Liver (tissue), 9 donors: ENCODE results near the gene ERAL1. TPM values are rescaled to one million over a fixed set of nuclear protein-coding genes. Genes with fewer than 3 reads are reported as not detected.

Source experiments
- DNase-seq: peaks from one replicate; pipeline ENCODE4 v3.0.0-alpha.2; 2017; ENCODE audit warnings: low spot score
- H3K27ac ChIP-seq, 2 donors: one replicate each; pipeline ENCODE4 v1.7.0; 2013; ENCODE audit warnings: inconsistent platforms in 2 of 2, low read length in 2 of 2, control low read depth in 1 of 2, low read depth in 1 of 2, mild to moderate bottlenecking in 1 of 2
- H3K27me3 ChIP-seq, 4 donors: one replicate each; pipeline versions ENCODE4 v1.6.1 to v1.7.0; 2013; ENCODE audit warnings: low read length in 3 of 4, inconsistent platforms in 1 of 4, mild to moderate bottlenecking in 1 of 4, moderate library complexity in 1 of 4; ENCODE audit not compliant: control insufficient read depth in 4 of 4, insufficient read depth in 4 of 4
- H3K36me3 ChIP-seq, 4 donors: one replicate each; pipeline versions ENCODE4 v1.6.1 to v1.7.0; 2013; ENCODE audit warnings: low read length in 3 of 4, mild to moderate bottlenecking in 3 of 4, low read depth in 1 of 4, moderate library complexity in 1 of 4; ENCODE audit not compliant: control insufficient read depth in 4 of 4, insufficient read depth in 3 of 4
- H3K4me1 ChIP-seq, 4 donors: one replicate each; pipeline versions ENCODE4 v1.6.1 to v1.7.0; 2013; ENCODE audit warnings: low read length in 3 of 4, mild to moderate bottlenecking in 3 of 4, moderate library complexity in 1 of 4; ENCODE audit not compliant: control insufficient read depth in 4 of 4, insufficient read depth in 4 of 4
- H3K4me3 ChIP-seq, 3 donors: one replicate each; pipeline versions ENCODE4 v1.6.1 to v1.7.0; 2013; ENCODE audit warnings: low read length in 3 of 3, control low read depth in 1 of 3, low read depth in 1 of 3, mild to moderate bottlenecking in 1 of 3
- H3K9ac ChIP-seq, 2 donors: one replicate each; pipeline ENCODE4 v1.7.0; 2013; ENCODE audit warnings: low read length in 2 of 2, mild to moderate bottlenecking in 2 of 2, moderate library complexity in 2 of 2, control low read depth in 1 of 2, low read depth in 1 of 2
- H3K9me3 ChIP-seq, 4 donors: one replicate each; pipeline versions ENCODE4 v1.6.1 to v1.7.0; 2013; ENCODE audit warnings: low read length in 3 of 4; ENCODE audit not compliant: control insufficient read depth in 4 of 4
- FOXA1 ChIP-seq: IDR thresholded peaks from 2 replicates; pipeline ENCODE4 v1.6.1; 2016; ENCODE audit warnings: antibody characterized with exemption
- FOXA2 ChIP-seq: IDR thresholded peaks from 2 replicates; pipeline ENCODE4 v1.6.1; 2016; ENCODE audit warnings: antibody characterized with exemption
- GABPA ChIP-seq, 2 donors: IDR thresholded peaks in 1 of 2; conservative IDR thresholded peaks in 1 of 2; 2 replicates each; pipeline ENCODE4 v1.6.1; 2016; ENCODE audit warnings: antibody characterized with exemption in 2 of 2, mild to moderate bottlenecking in 1 of 2, moderate library complexity in 1 of 2
- HNF4A ChIP-seq, 2 donors: conservative IDR thresholded peaks; 2 replicates each; pipeline ENCODE4 v1.6.1; 2016; ENCODE audit warnings: antibody characterized with exemption in 2 of 2, mild to moderate bottlenecking in 2 of 2
- HNF4G ChIP-seq: IDR thresholded peaks from 2 replicates; pipeline ENCODE4 v1.6.1; 2016; ENCODE audit warnings: antibody characterized with exemption
- NR2F2 ChIP-seq: IDR thresholded peaks from 2 replicates; pipeline ENCODE4 v1.6.1; 2016; ENCODE audit warnings: antibody characterized with exemption
- RAD21 ChIP-seq, 2 donors: IDR thresholded peaks; 2 replicates each; pipeline ENCODE4 v1.6.1; 2016; ENCODE audit warnings: antibody characterized with exemption in 2 of 2, mild to moderate bottlenecking in 2 of 2
- RXRA ChIP-seq, 2 donors: IDR thresholded peaks; 2 replicates each; pipeline ENCODE4 v1.6.1; 2017 to 2018; ENCODE audit warnings: antibody characterized with exemption in 2 of 2, mild to moderate bottlenecking in 1 of 2
- SP1 ChIP-seq: IDR thresholded peaks from 2 replicates; pipeline ENCODE4 v1.6.1; 2018; ENCODE audit warnings: antibody characterized with exemption, mild to moderate bottlenecking
- TAF1 ChIP-seq: conservative IDR thresholded peaks from 2 replicates; pipeline ENCODE4 v1.6.1; 2016; ENCODE audit warnings: antibody characterized with exemption, mild to moderate bottlenecking
- YY1 ChIP-seq: IDR thresholded peaks from 2 replicates; pipeline ENCODE4 v1.6.1; 2016; ENCODE audit warnings: antibody characterized with exemption, mild to moderate bottlenecking
- WGBS: extraction: QIAGEN DNeasy Blood & Tissue Kit; methylation state at CpG from one replicate; pipeline ENCODE4 v1.1.7; 2013; 5-methylcytosine and 5-hydroxymethylcytosine counted together
- polyA plus RNA-seq, 2 donors: library from polyadenylated mRNA; stranded (reverse) in 1 of 2; unstranded in 1 of 2; fragments of 200-250 nt in 1 of 2; fragments of >200 nt in 1 of 2; fragmentation: Nextera tagmentation in 1 of 2; extraction: Ambion mirVana in 1 of 2; gene quantifications; one replicate each; pipeline versions ENCODE4 v1.2.1 to v1.2.3, GENCODE V29; 2013 to 2015
- total RNA-seq, 2 donors: library from RNA; depleted of rRNA; stranded (reverse); fragments of >200 nt; gene quantifications; one replicate each; pipeline ENCODE4 v1.2.3, GENCODE V29; 2014
- TF ChIP-seq, protein P1 (sequence below): fragments of 150-350 bp; IDR thresholded peaks from 2 replicates; pipeline ENCODE4 v1.5.1; 2017; ENCODE audit warnings: improper control_type of control experiment, low read depth, low read length; ENCODE audit not compliant: missing input control
- TF ChIP-seq, protein P2 (sequence below): IDR thresholded peaks from 2 replicates; pipeline ENCODE4 v1.6.1; 2016; ENCODE audit warnings: antibody characterized with exemption
- TF ChIP-seq, protein P3 (sequence below): IDR thresholded peaks from 2 replicates; pipeline ENCODE4 v1.6.1; 2016; ENCODE audit warnings: antibody characterized with exemption, mild to moderate bottlenecking
- TF ChIP-seq, protein P4 (sequence below): IDR thresholded peaks from 2 replicates; pipeline ENCODE4 v1.6.1; 2016; ENCODE audit warnings: antibody characterized with exemption
- donor health status: healthy.
- donor health status: healthy.
- donor health status: healthy.
- donor health status: healthy.
- donor health status: healthy.

The ERAL1 gene
- total and polyA plus RNA-seq, 4 donors: 17.3 to 34.5 (median 29.5) TPM

- TF ChIP-seq, protein P1, sequence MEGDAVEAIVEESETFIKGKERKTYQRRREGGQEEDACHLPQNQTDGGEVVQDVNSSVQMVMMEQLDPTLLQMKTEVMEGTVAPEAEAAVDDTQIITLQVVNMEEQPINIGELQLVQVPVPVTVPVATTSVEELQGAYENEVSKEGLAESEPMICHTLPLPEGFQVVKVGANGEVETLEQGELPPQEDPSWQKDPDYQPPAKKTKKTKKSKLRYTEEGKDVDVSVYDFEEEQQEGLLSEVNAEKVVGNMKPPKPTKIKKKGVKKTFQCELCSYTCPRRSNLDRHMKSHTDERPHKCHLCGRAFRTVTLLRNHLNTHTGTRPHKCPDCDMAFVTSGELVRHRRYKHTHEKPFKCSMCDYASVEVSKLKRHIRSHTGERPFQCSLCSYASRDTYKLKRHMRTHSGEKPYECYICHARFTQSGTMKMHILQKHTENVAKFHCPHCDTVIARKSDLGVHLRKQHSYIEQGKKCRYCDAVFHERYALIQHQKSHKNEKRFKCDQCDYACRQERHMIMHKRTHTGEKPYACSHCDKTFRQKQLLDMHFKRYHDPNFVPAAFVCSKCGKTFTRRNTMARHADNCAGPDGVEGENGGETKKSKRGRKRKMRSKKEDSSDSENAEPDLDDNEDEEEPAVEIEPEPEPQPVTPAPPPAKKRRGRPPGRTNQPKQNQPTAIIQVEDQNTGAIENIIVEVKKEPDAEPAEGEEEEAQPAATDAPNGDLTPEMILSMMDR: no peak
- TF ChIP-seq FOXA1: no peak
- TF ChIP-seq, protein P2, sequence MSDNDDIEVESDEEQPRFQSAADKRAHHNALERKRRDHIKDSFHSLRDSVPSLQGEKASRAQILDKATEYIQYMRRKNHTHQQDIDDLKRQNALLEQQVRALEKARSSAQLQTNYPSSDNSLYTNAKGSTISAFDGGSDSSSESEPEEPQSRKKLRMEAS: no peak
- no peak for TF ChIP-seq GABPA (IDR thresholded peaks at IDR 0.05 in 1 of 2, conservative IDR thresholded peaks at IDR 0.05 in 1 of 2)
- no peak for TF ChIP-seq TAF1
These were observed 52.1 kb downstream of the ERAL1 start (continued) for GRCh38 chr17:28906706-28907438.

GRCh38 chr17:28907709-28908475 lies 53.1 kb downstream of the ERAL1 start:
- Histone ChIP-seq H3K4me3 (no peak overlapping the region), H3K4me1 (peaks cover 14 to 20% (median 17%) of the 10 kb centered on the region in 4 donors), H3K27me3 (no peaks in the 10 kb centered on the region), H3K9me3 (no peaks in the 10 kb centered on the region), H3K36me3 (peaks cover 23 to 63% (median 40%) of the 10 kb centered on the region in 4 donors), H3K9ac (no peak overlapping the region), H3K27ac (peak overlapping the region in 1 of 2 donors; percentile 50)
- no peak for TF ChIP-seq GABPA (IDR thresholded peaks at IDR 0.05 in 1 of 2, conservative IDR thresholded peaks at IDR 0.05 in 1 of 2)
- TF ChIP-seq HNF4A (conservative IDR thresholded peaks at IDR 0.05): no peak
- no peak for TF ChIP-seq NR2F2
- TF ChIP-seq HNF4G: no peak
- TF ChIP-seq SP1: no peak
- TF ChIP-seq FOXA2: no peak
- TF ChIP-seq, protein P1: no peak
- TF ChIP-seq TAF1: no peak
- TF ChIP-seq, protein P2: no peak
- no peak for TF ChIP-seq YY1
- TF ChIP-seq RXRA (IDR thresholded peaks at IDR 0.05): no peak
- WGBS: 85% methylated on average over 3 of the region's 3 CpGs
- DNase-seq: no peak

- no peak overlapping the region for H3K4me3 ChIP-seq
- 54% methylated on average over 6 of the region's 6 CpGs for WGBS
- H3K27ac ChIP-seq: peak overlapping the region; percentile 50 to 63
- peaks cover 15 to 16% (median 16%) of the 10 kb centered on the region in 4 donors for H3K4me1 ChIP-seq
- no peak for DNase-seq
- no peaks in the 10 kb centered on the region for H3K27me3 ChIP-seq
- no peak overlapping the region for H3K9ac ChIP-seq
- H3K9me3 ChIP-seq: no peaks in the 10 kb centered on the region
- peaks cover 29 to 71% (median 45%) of the 10 kb centered on the region in 4 donors for H3K36me3 ChIP-seq
- no peak for TF ChIP-seq HNF4G
- TF ChIP-seq TAF1: no peak
- TF ChIP-seq, protein P1: no peak
- TF ChIP-seq, protein P3, sequence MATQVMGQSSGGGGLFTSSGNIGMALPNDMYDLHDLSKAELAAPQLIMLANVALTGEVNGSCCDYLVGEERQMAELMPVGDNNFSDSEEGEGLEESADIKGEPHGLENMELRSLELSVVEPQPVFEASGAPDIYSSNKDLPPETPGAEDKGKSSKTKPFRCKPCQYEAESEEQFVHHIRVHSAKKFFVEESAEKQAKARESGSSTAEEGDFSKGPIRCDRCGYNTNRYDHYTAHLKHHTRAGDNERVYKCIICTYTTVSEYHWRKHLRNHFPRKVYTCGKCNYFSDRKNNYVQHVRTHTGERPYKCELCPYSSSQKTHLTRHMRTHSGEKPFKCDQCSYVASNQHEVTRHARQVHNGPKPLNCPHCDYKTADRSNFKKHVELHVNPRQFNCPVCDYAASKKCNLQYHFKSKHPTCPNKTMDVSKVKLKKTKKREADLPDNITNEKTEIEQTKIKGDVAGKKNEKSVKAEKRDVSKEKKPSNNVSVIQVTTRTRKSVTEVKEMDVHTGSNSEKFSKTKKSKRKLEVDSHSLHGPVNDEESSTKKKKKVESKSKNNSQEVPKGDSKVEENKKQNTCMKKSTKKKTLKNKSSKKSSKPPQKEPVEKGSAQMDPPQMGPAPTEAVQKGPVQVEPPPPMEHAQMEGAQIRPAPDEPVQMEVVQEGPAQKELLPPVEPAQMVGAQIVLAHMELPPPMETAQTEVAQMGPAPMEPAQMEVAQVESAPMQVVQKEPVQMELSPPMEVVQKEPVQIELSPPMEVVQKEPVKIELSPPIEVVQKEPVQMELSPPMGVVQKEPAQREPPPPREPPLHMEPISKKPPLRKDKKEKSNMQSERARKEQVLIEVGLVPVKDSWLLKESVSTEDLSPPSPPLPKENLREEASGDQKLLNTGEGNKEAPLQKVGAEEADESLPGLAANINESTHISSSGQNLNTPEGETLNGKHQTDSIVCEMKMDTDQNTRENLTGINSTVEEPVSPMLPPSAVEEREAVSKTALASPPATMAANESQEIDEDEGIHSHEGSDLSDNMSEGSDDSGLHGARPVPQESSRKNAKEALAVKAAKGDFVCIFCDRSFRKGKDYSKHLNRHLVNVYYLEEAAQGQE: peak; percentile 47
- TF ChIP-seq FOXA1: no peak
- TF ChIP-seq RAD21 (IDR thresholded peaks at IDR 0.05): peak; percentile 29 to 41
- TF ChIP-seq, protein P4, sequence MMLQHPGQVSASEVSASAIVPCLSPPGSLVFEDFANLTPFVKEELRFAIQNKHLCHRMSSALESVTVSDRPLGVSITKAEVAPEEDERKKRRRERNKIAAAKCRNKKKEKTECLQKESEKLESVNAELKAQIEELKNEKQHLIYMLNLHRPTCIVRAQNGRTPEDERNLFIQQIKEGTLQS: peak; percentile 98
- peak; percentile 52 for TF ChIP-seq SP1
- TF ChIP-seq YY1: no peak
- peak in 1 of 2 donors; percentile 55 for TF ChIP-seq RXRA (IDR thresholded peaks at IDR 0.05)
These were observed 53.9 kb downstream of the ERAL1 start for GRCh38 chr17:28908640-28909167.
